Measurements from ENCODE around the gene PRCP. TPM values are rescaled to one million over a fixed set of nuclear protein-coding genes. Genes with fewer than 3 reads are reported as not detected.
"Not testable (repeated sequence)": the region's sequence is repeated elsewhere in the genome, so short reads cannot be mapped to it uniquely, and the experiment has no call there.

Gene PRCP
- total RNA-seq, 1 donor from 2014 or later: 19.7 TPM

DNA sequence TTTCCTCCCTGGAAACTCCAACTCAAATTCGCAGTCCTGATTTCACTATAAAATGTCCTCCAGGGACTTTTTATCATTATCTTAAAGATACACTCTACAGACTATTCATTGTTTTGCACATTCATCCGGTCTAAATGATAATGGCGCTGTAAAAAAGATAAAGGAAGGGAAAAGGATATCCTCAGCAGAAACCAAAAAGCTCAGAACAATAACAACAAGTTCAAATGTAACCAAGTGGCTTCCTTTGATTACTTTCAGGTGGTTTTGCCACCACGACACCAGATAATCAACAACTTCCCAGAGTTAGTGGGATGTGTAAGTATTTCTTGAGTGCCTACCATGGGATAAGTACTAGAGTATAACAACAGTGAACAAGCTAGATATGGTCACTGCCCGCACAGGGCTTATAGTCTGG is 26.3 kb downstream of the PRCP start:
- intact Hi-C loops (cut with micrococcal nuclease): no loop called here

DNA sequence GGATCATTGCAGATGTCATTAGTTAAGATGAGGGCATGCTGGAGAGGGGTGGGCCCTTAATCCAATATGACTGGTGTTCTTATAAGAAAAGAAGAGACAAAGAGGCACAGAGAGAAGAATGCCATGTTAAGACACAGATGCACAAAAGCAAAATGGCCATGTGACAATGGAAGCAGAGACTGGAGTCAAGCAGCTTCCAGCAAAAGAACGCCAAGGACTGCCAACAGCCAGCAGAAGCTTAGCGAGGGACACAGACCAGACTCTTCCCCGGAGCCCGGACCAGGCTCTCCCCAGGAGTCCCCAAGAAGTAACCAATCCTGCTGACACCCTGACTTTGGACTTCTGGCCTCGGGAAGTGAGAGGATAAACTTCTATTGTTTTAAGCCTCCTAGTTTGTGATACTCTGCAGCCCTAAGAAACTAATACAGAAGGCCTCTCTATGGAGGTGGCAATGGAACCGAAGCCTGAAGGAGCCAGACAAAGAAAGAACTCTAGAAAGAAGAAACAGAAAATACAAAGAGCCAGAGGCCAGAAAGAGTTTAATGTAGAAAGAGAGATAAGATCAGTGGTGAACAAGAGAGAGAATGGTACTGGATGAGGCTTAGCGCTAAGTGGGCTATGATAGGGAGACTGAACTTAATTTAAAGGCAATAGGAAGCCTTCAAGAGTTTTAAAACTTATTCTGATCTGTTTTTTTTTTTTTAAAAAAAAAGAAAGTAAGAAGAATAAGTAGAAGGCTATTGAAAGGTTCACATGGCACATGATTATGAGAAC is 27.7 kb downstream of the PRCP start:
- intact Hi-C loops (cut with micrococcal nuclease): no loop called here

DNA sequence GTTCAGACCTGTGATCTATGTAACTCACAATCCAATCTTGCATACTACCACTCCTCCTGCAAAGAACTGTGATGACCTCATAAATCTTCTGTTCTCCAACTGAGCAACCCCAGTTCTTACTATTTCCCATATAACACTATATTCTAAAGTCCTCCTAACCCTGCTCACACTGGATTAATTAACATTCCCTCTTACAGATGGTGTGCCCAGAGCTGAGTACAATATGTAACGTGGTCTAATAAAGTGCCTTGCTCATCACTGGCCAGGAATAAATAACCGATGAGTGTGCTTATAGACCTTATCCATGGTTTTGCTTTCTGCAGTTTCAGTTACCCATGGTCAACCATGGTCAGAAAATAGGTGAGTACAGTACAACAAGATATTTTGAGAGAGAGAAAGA is 28.6 kb downstream of the PRCP start:
- intact Hi-C loops (cut with micrococcal nuclease): no loop called here

DNA sequence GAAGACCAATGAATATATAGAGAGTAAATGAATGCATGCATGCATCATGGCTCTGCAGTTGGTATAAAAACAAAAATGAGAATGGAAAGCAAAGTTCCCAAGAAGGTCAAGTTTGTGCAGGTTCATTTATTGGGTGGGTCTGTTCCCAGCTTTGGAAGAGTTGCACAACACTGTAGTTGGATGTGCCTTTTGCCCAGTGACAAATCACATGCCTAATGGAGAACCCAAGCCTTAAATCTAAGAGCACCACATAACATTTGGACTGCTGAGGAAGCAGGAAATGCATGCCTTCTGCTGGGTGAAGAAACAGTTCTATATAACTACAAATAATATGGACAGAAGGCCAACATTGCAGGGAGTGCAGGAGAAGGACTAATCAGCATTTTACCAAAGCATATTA is 30.6 kb downstream of the PRCP start:
- intact Hi-C loops (cut with micrococcal nuclease): loop anchor here (5.0 to 10.0 kb wide), 3 partner anchors 95 to 948 kb away; no protein-coding TSS in a partner anchor

DNA sequence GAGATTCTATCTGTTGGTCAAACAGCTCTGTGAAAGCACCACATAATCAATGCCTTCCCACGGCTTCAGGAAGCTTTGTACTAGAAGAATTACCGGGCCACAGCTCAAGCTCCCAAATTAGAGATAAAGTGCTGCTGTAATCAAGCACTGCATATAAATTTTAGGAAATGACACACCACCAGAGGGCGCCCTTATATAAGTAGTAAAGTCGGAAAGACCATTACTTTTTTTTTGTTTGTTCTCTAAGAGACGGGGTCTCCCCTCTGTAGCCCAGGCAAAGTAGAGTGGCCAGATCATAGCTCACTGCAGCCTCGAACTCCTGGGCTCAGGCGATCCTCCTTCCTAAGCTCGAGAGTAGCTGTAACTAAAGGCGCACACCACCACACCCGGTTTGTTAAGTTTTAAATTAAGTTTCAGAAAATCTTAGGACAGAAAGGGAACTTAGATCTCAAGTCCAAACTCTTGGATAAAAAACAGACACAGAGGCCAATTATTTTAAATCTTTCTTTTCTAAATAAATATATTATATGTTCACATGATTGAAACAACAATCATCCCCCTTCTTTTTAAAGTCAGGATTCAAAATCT is 32.6 kb downstream of the PRCP start:
- intact Hi-C loops (cut with micrococcal nuclease): loop anchor here (1.0 to 10.0 kb wide), 7 partner anchors 32 to 950 kb away; no protein-coding TSS in a partner anchor

DNA sequence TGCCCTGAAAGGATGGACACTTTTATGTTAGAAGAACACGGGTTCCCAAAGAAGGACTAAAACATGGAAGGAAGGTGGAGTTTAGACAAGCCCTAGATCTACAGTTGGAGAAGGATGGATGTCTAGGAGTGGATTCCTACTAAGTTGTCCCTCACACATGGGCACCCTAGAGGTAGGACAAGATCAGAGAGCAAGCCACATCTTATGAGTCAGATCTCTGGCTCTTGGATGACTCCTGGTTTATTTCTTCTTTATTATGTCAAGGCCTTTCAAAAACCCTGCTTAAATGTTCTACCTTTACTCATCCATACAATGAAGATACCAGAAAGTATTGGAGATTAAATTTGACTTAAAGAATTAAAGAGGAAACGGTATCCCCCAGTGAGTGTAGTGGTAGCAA is 34.4 kb downstream of the PRCP start:
- intact Hi-C loops (cut with micrococcal nuclease): loop anchor here (5.0 to 10.0 kb wide), 3 partner anchors 91 to 951 kb away; no protein-coding TSS in a partner anchor

DNA sequence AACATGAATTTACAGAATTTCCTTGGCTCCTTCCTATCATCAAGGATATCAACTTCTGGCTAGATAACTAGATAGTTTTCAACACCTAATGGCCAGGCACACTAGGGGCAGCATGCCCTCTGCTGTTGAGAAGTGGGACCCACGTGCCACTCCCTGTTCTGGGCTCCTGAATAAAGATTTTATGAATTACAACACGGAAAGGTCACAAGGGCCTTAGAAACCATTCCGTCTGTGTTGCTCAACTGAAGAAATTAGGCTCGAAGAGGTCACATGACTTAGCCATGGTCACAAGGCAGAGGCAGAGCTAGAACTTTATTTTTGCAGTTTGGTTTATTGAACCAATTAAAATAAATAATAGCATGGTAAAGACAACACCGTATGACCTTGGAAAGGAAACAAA is 36.0 kb downstream of the PRCP start:
- intact Hi-C loops (cut with micrococcal nuclease): loop anchor here (1.0 to 10.0 kb wide), 2 partner anchors 89 to 146 kb away; no protein-coding TSS in a partner anchor

DNA sequence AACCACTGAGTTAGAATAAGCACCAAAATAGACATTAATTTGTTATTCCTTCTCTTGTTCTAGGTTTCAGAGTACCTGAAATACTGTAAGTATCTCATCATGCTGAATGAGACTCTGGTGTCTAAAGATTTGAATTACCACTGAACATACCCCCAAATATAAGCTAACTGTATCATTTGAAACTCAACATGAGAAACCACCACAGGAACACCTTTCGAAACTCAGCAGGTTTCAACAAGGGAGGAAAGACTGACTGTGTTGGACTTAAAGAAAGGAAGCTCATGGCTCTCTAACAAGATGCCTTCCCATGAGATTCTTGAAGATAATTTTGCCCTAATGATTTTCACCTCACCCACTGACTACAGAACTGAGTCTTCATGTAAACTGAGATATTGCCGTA is 37.0 kb downstream of the PRCP start:
- intact Hi-C loops (cut with micrococcal nuclease): loop anchor here (10.0 kb wide), 1 partner anchor 88 kb away; no protein-coding TSS in a partner anchor

DNA sequence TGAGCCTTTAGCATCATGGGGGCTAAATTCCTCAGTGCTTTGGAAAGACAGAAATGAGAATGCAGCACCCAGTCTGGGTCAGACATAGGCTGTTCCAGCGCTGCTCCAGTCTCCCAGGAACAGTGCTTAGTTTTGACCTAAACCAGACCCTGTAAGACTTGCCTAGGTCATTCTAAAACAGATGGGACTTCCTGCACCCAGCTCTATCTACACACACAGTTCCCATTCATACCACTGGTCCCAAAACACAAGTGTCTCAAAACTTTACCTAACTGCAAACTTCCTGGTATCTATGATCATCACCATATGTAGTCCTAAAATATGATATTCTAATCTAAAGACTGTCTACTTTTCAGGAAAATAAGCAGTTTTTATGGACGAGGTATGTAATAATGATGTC is 37.9 kb downstream of the PRCP start:
- intact Hi-C loops (cut with micrococcal nuclease): loop anchor here (10.0 kb wide), 1 partner anchor 88 kb away; no protein-coding TSS in a partner anchor

DNA sequence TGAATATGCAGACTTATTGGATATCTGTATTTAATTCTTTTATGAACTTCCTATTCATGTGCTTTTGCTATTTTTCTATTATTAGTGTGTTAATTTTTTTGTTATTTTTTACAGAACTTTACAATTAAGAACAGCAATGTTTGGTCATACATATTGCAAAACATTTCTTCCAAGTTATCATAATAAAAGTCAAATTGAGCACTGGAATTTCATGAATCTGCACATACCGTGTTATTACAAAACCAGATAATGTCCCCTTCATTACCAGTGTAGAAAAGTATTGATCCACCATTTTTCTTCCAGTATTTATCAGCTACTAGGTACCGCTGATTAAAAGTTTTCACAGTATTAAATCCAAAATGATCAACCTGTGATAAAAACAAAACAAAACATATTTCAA is 40.5 kb downstream of the PRCP start:
- intact Hi-C loops (cut with micrococcal nuclease): loop anchor here (10.0 kb wide), 1 partner anchor 85 kb away; no protein-coding TSS in a partner anchor

DNA sequence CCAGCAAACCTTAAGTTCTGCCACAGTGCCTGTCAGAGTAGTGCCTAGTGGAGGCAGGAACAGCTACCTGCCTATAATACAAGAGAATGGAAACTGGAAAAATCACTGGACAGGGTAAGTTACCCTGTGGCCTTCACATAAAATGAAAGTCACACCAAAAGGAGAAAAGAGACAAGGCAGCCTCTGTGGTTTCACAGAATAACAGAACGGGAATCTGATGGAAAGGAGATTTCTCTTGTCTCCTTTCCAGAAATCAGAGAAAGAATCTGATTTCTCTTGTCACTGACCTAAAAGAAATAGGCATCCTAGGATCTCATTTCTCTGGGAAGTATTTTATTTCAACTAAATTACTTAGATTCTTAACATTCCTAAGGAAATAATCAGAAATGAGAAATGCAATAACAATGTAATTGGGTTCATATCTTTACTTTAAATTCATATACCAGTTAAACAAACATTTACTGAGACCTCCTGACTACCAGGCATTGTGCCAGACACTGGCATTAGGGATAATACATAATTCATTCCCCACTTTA is 41.6 kb downstream of the PRCP start:
- intact Hi-C loops (cut with micrococcal nuclease): no loop called here

DNA sequence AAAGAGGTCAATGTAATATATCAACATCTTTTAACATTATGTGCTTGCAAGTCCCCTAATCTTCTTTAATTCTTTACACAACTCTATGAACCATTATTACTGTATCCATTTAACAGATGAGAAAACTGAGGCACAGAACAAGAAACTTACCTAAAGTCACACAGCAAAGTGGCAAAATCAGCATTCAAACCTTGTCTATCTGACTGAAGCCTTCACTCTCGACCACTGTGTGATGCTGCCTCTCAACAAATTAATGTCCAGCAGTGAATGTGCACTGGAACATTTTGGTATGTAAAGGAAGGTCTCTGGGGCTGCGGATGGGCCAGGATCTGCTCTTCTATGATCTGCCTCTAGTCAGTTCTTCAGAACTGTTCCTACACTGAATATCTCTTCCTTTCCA is 42.1 kb downstream of the PRCP start:
- intact Hi-C loops (cut with micrococcal nuclease): no loop called here

DNA sequence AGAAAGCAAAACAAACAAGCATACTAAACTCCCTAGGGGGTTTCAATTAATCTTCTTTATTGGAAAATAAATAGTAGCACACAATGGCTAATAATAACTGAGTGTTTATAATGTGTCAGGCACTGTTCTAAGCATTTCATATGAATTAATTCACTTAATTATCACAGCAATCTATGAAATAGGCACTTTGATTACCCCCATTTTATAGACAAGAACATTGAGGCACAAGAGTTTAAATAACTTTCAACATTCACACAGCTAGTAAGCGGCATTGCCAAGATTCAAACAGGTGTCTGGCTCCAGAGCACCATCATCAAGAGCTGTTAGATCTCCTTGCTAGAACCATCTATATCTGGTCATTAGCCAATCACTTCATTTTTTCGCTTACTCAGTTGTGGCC is 43.1 kb downstream of the PRCP start:
- intact Hi-C loops (cut with micrococcal nuclease): no loop called here

DNA sequence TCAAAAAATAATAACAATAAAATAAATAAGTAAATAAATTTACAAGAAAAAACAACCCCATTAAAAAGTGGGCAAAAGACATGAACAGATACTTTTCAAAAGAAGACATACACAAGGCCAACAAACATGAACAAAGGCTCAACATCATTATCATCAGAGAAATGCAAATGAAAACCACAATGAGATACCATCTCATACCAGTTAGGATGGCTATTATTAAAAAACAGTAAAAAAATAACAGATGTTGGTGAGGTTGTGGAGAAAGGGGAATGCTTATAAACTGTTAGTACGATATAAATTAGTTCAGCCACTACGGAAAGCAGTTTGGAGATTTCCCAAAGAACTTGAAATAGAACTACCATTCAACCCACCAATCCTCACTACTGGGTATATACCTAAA is 44.6 kb downstream of the PRCP start:
- intact Hi-C loops (cut with micrococcal nuclease): no loop called here

DNA sequence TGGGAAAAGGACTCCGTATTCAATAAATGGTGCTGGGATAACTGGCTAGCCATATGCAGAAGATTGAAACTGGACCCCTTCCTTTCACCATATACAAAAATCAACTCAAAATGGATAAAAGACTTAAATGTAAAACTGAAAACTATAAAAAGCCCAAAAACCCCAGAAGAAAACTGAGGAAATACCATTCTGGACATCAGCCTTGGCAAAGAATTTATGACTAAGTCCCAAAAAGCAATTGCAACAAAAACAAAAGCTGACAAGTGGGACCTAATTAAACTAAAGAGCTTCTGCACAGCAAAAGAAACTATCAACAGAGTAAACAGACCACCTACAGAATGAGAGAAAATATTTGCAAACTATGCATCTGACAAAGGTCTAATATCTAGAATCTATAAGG is 45.3 kb downstream of the PRCP start:
- intact Hi-C loops (cut with micrococcal nuclease): not testable (repeated sequence)

DNA sequence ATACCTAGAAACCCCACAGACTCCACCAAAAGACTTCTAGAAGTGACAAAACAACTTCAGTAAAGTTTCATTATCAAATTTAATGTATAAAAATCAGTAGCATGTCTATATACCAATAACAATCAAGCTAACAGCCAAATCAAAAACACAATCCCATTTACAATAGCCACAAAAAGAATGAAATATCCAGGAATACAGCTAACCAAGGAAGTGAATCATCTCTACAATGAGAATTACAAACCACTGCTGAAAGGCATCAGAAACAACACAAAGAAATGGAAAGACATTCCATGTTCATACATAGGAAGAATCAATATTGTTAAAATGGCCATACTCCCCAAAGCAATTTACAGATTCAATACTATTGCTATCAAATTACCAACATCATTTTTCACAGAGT is 46.0 kb downstream of the PRCP start:
- intact Hi-C loops (cut with micrococcal nuclease): no loop called here

DNA sequence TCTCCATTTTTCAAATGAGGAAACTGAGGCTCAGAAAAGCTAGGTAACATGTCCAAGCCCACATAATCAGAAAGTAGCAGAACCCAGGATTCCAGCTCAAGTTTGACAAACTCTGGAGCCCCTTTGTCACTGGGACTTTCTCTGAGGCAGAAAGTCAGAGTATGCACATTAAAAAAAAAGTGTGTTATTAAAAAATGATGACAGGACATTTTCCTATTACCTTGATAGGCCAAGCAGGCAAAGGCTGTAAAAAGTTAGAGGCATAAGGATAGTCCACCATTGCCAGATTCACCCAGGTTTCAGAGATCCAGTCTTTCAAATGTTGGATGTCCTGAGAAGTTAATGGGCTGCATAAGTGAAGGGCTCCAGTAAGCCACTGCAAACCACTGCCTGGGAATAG is 51.4 kb downstream of the PRCP start:
- intact Hi-C loops (cut with micrococcal nuclease): no loop called here

DNA sequence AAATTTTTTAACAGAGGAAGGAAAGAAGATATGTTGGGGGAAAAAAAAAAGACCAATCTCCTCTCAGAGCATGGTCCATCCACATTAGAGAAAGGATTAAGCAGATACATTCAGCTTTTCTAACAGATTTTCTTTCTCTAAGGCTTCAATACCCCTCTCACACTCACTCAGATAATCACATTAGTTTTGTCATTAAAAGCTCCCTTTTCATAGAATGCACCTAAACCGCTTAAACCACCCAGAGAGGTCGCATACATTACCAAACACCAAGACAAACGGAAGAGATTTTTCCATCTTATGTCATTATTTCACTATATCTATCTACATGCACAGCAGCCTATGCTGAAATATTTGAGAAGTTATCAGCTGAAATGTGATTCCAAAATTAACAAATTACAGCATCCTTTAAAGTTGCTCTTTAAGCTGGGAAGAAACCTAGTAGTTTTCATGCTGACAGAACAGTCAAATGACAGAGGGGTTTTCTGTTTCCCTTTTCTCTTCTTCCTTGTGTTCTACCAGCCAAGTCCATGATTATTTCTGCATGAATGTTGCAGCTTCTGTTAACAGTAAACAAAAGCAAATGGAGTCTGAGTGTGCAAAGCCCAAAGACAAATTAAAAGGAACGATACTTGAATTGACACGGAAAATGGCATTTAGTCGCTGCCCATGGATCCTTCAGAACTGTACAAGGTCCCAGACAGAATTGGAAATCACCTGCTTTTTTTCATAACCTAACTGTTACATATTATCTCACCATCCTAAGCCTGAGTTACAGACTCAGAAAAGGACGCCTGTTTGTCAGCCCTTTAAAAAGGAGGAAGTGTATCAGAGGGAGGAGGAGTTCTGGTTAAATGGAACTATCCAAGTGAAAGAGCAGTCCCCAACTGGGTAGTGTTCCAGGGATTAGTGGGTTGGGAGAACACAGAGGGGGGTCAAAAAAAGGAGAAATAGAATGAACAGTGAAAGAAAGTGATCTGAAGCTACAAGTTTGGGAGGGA is 54.6 kb downstream of the PRCP start:
- intact Hi-C loops (cut with micrococcal nuclease): no loop called here

DNA sequence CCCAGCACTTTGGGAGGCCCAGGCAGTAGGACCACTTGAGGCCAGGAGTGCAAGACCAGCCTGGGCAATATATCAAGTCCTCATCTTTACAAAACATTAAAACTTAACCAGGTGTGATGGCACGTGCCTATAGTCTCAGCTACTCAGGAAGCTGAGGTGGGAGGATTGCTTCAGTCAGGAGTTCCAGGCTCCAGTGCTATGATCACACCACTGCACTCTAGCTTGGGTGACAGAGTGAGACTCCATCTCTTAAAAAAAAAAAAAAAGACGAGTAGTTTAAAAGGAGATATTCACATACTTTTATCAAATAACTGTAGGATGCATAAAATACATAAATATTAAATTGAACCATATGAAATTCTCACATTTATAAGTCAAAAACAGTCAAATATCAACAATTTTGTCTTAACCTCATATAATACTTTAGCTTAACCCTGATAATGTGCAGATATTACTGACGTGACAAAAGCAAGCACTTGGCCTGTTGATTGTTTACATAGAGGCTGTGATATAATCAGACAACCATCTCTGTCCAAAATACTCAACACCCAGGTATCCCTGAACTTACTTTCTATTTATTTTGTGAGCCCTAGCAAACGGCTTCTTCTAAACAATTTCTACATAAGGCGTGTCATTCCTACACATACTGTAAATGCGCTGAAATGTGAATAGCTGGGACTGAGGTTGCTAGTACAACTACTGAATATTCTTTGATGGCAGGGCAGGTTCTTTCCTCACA is 57.0 kb downstream of the PRCP start:
- intact Hi-C loops (cut with micrococcal nuclease): no loop called here

DNA sequence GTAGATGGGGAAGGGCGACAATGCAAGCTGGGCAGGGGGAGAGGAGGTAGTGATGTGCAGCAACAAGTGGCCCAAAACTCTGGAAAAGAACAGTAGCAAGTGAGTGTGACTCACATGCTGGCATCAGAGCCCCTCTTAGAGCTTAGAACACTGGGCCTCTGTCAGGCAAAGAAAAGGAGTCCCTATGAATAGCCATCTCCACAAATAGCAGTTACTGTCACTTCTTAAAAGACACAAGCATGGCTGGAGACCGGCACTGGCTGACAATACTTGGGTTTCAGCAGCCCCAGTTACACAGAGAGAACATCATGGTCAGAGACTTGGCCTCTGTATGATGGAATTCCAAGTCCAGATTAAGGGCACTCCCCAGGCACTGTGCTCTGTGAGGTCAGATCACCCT is 58.2 kb downstream of the PRCP start:
- intact Hi-C loops (cut with micrococcal nuclease): no loop called here
